Stimulated activated CD4-positive, alpha-beta T cell treated with anti-CD3 and anti-CD28 coated beads, TNF-alpha, amount 100 ng/mL, for 24 hours (primary cell): ENCODE results near the gene SUSD6.
A peak's percentile ranks its signal among the peaks of the same experiment; 100 is the strongest.
"Not testable (repeated sequence)": the region's sequence is repeated elsewhere in the genome, so short reads cannot be mapped to it uniquely, and the experiment has no call there.

Source experiments
- DNase-seq, 3 experiments: peaks; one replicate each; pipeline ENCODE4 v3.0.0-alpha.2; 2020; ENCODE audit warnings: low read depth in 3 of 3

SUSD6 gene

GRCh38 chr14:69620981-69621380, 9.6 kb downstream of the SUSD6 start:
- DNase-seq: no peak

- no peak for DNase-seq
These were observed 12.7 kb downstream of the SUSD6 start for GRCh38 chr14:69624136-69624535.

GRCh38 chr14:69625299-69626131, 14.1 kb downstream of the SUSD6 start:
- DNase-seq: peak; percentile 46 to 76 (median 61)

- DNase-seq: no peak
These were observed 14.7 kb downstream of the SUSD6 start for GRCh38 chr14:69626132-69626500.

- no peak for DNase-seq
These were observed 18.1 kb downstream of the SUSD6 start for GRCh38 chr14:69629225-69630127.

GRCh38 chr14:69630360-69630759, 19.0 kb downstream of the SUSD6 start:
- DNase-seq: no peak

GRCh38 chr14:69631509-69631908, 20.1 kb downstream of the SUSD6 start:
- DNase-seq: no peak

- no peak for DNase-seq
These were observed 20.8 kb downstream of the SUSD6 start for GRCh38 chr14:69632164-69632563.

- no peak for DNase-seq
These were observed 21.3 kb downstream of the SUSD6 start for GRCh38 chr14:69632593-69633151.

GRCh38 chr14:69633238-69633637, 21.8 kb downstream of the SUSD6 start:
- DNase-seq: no peak

- peak in 2 of 3 experiments; percentile 34 to 54 for DNase-seq
These were observed 24.7 kb downstream of the SUSD6 start for GRCh38 chr14:69635981-69636639.

GRCh38 chr14:69636718-69637480, 25.5 kb downstream of the SUSD6 start:
- DNase-seq: no peak

GRCh38 chr14:69637503-69638031, 26.2 kb downstream of the SUSD6 start:
- DNase-seq: no peak

- no peak for DNase-seq
These were observed 29.5 kb downstream of the SUSD6 start for GRCh38 chr14:69640931-69641330.

- DNase-seq: peak in 1 of 3 experiments; percentile 24
These were observed 30.9 kb downstream of the SUSD6 start for GRCh38 chr14:69642212-69642793.

- DNase-seq: peak; percentile 62 to 72 (median 70)
These were observed 32.2 kb downstream of the SUSD6 start for GRCh38 chr14:69643430-69644200.

GRCh38 chr14:69644814-69645213, 33.4 kb downstream of the SUSD6 start:
- DNase-seq: no peak

GRCh38 chr14:69647213-69647612, 35.8 kb downstream of the SUSD6 start:
- DNase-seq: no peak

- not testable (repeated sequence) for DNase-seq
These were observed 36.2 kb downstream of the SUSD6 start for GRCh38 chr14:69647642-69648041.
